ENCODE results near the gene KBTBD4. TPM values are rescaled to one million over a fixed set of nuclear protein-coding genes. Genes with fewer than 3 reads are reported as not detected.

The KBTBD4 gene
- total and polyA plus RNA-seq, 2 of the 13 experiments (the other 11 are each of a cell fraction or from before 2014, with no cell fraction given) = 8.5 to 12.8 TPM

GRCh38 chr11:47578524-47579494, at the start of gene KBTBD4, which contains the start of gene NDUFS3 (continued):
- TF ChIP-seq BRD4 (CRISPR knock-in tag; IDR thresholded peaks at IDR 0.05) (peak; percentile 97), TOPORS (CRISPR knock-in tag; IDR thresholded peaks at IDR 0.05) (peak; percentile 99), ARID5B (CRISPR knock-in tag; IDR thresholded peaks at IDR 0.05) (peak; percentile 77), SNAPC2 (CRISPR knock-in tag; IDR thresholded peaks at IDR 0.05) (peak; percentile 89), RXRB (CRISPR knock-in tag; IDR thresholded peaks at IDR 0.05; ENCODE audit: borderline replicate concordance) (peak; percentile 90), ZEB1 (IDR thresholded peaks at IDR 0.05; ENCODE audit: insufficient replicate concordance, low read depth) (peak; percentile 97), SP2 (CRISPR knock-in tag; IDR thresholded peaks at IDR 0.05) (peak; percentile 70), ZNF75D (CRISPR knock-in tag; IDR thresholded peaks at IDR 0.05; ENCODE audit: borderline replicate concordance) (no peak), ZNF841 (CRISPR knock-in tag; IDR thresholded peaks at IDR 0.05; ENCODE audit: borderline replicate concordance) (no peak), ZNF605 (CRISPR knock-in tag; IDR thresholded peaks at IDR 0.05) (peak; percentile 86), DNMT3B (CRISPR knock-in tag; conservative IDR thresholded peaks at IDR 0.05) (0 out of 2 replicates have a peak, but pooled peaks have one; percentile 81), PHF20 (CRISPR knock-in tag; IDR thresholded peaks at IDR 0.05) (peak; percentile 99), ZNF816 (CRISPR knock-in tag; IDR thresholded peaks at IDR 0.05; ENCODE audit: borderline replicate concordance) (no peak), PRMT3 (CRISPR knock-in tag; IDR thresholded peaks at IDR 0.05; ENCODE audit: borderline replicate concordance, low read depth) (0 out of 2 replicates have a peak, but pooled peaks have one; percentile 73), ZFP36L1 (CRISPR knock-in tag; IDR thresholded peaks at IDR 0.05) (0 out of 2 replicates have a peak, but pooled peaks have one; percentile 67), GMEB2 (CRISPR knock-in tag; IDR thresholded peaks at IDR 0.05; ENCODE audit: low read depth) (peak; percentile 31; the same call in 1 of the 2 replicates), ZNF260 (CRISPR knock-in tag; IDR thresholded peaks at IDR 0.05; ENCODE audit: borderline replicate concordance, low read depth) (no peak), KDM4B (CRISPR knock-in tag; IDR thresholded peaks at IDR 0.05) (peak; percentile 98), ZBTB20 (CRISPR knock-in tag; IDR thresholded peaks at IDR 0.05; ENCODE audit: borderline replicate concordance, low read depth) (0 out of 2 replicates have a peak, but pooled peaks have one; percentile 30), RNF2 (conservative IDR thresholded peaks at IDR 0.05; ENCODE audit: low read depth) (0 out of 2 replicates have a peak, but pooled peaks have one; percentile 58), PHF5A (CRISPR knock-in tag; IDR thresholded peaks at IDR 0.05; ENCODE audit: low read depth, unreplicated experiment) (peak; percentile 95), KMT2B (CRISPR knock-in tag; IDR thresholded peaks at IDR 0.05) (peak; percentile 98), ZSCAN21 (CRISPR knock-in tag; IDR thresholded peaks at IDR 0.05; ENCODE audit: borderline replicate concordance) (peak; percentile 51)
